Stimulated activated CD4-positive, alpha-beta T cell treated with anti-CD3 and anti-CD28 coated beads, Interleukin-2, amount 100 ng/mL, for 24 hours (primary cell): ENCODE results near the gene NPB.

Source experiments
- DNase-seq, 2 donors: peaks; one replicate each; pipeline ENCODE4 v3.0.0-alpha.2; 2020

The NPB gene

DNA sequence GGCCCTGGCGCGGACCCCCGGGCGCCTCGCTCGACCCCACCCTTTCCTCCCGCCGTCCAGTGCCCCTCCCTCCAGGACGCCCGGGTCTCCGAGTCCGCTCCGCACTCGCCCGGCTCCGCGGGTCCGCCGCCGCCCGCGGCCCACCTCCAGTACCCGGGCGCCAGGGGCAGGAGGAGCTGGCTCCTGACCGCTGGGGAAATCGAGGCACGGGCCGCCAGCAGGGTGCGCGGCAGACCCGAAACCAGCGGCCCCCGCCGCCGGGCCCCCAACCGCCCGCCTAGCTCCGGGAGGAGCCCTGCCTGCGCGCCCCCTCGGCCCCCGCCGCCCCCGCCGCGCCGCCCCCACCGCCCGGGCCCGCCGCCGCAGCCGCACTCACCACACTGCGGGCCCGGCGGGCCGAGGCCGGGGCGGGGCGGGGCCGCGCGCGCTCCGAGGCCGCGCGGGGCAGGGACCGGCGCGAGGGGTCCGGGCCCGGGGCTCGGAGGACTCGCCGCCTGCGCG is 25.2 kb downstream of the NPB start:
- DNase-seq, result no peak

DNA sequence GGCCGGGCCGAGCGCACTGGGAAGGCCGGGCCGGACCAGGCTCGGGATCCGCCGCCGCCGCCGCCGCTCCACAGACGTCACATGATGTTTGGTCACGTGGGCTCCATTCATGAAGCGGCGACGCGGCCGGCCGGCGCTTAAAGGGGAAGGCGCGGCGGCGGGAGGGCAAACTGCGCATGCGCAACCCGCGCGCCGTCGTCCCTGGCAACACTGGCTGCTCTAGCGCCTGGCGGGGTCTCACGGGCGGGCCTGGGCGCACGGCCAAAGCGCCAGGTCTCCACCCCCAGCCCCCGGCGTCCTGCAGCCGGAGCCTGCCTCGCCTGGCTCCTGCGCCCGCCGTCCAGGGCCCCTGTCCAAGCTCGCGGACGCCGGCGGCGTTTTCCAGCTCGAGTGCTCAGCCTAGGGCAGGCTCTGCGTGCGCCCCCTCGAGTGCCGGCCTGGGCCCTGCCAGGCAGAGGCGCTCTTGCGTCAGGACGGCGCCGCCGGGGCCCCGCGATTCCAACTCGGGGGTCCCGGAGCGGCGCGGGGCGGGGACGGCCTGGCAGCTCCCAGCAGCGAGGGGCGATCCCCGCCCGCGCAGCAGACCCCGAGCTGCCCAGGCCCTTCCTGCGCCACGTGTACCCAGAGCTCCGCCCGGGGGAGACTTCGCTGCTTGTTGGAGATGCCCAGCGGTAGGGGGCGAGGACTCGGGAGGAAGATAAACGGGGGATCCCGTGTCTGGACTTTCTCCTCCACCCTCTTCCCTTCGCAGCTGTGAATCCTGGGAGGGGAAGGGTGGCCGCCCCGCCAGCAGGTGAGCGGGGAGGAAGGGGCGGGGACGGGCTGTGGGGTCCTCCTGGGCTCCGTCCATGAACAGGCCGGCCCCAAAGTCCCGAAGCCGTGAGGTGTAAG is 25.9 kb downstream of the NPB start, which contains the start of gene MAFG:
MAFG (minus strand) TSS at position 83 of the 891 bp plus-strand sequence. CDS start 4,550 bp downstream, outside the sequence.
- DNase-seq, result peak; percentile 89 to 91

- no peak for DNase-seq
These were observed 26.7 kb downstream of the NPB start for GRCh38 chr17:81928544-81929252.

- no peak for DNase-seq
These were observed 27.5 kb downstream of the NPB start for GRCh38 chr17:81929253-81930141.

GRCh38 chr17:81930142-81931125 is 28.4 kb downstream of the NPB start:
- DNase-seq, result no peak

DNA sequence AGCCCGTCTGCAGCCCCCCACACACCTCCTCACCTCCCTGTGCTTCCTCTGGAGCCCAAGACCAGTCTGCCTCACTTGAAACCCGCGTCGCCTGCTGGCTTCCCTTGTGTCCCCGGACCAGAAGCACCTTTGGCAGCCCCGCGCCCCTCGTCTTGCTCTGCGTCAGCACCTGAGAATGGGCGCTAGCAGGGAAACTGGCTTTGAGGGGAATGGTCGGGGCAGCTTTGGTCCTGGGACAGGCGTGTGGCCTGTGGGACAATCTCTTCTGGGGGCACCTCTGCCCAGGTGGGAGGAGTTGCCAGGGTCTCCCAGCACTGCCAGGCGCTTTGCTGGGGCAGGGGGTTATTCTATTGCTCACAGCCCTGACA is 29.1 kb downstream of the NPB start:
- no peak for DNase-seq

DNA sequence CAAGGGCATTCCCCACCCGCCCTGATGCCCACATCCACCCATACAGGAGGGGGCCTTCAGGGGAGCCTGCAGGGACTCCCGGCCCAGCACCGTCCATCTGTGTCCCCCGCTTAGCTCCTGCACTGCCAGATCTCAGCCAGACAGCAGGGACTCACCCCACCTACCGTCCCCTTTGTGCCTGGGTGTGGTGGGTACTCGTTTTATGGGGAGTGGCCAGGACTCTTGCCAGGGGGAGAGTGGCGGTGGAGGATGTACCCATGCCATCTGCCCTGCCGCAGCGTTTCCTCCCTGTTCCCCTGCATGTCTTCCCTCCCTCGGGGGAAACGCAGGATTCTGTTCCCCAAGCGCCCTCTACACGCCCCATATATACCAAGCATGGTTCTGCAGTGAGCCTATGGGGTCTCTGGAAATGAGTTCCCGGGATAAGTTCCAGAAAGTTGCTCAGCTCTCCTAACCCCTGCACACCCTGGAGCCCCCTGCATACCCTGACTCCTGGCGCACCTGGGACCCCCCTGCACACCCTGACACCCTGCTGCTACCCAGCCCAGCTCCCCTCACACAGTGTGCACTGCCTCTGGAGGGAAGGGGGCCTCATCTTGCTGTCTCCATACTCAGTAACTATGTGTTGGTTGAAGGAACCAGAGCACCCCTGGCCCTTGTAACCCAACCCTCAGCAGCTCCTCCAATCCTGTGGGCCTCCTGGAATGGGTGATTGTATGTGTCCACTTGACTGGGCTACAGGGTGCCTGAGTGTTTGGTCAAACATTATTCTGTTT is 29.7 kb downstream of the NPB start:
- no peak for DNase-seq

DNA sequence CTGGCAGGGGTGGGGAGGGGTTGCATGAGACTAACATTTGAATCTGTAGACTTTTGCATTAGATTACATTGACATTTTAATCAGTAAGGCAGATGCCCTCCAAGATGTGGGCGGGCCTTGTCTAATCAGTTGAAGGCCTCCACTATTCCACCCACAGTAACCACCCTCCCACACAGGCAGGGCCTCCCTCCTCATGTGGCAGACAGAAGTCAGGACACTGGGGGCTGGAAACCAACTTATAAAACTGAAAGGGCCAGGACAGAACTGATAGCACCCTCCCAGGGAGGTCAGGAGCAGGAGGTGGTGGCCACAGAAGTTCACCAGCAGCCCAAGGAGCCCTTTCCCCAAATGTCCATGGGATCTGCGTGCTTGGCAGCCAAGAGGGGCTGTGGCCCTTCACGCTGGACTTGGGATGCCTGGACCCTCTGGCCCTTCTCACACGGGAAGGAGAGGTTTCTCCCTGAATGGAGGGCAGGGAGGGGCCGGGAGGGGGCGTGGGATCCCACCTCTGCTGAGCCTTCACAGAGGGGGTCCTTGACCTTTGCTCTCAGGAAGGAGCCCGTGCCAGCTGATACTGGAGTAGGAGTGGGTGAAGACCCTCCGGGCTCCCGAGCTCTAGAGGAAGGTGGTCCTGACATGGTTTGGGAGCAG is 30.4 kb downstream of the NPB start:
- no peak for DNase-seq

DNA sequence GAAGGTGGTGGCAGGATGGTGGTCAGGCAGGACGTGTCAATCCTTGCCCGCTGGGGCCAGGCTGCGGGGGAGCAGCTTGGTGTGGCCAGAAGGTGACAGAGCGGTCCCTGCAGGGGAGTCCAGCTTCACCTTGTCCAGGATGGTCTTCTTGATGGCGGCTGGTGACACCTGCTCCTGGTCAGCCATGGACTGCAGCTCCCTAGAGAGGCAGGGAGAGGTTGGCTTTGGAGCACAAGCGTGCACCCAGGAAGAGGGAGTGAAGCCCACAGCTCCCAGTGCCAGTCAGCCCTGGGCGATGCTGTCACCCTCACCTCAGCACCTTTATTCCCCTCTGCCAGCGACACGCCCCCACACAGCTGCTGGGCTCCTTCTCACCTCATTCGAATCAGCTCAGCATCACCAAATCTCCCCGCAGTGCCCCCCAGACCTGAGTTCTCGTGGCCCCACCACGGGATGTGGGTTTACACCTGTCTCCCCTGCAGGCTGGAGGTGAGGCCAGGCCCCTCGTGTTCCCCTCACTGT is 31.2 kb downstream of the NPB start:
- no peak for DNase-seq

- no peak for DNase-seq
These were observed 32.2 kb downstream of the NPB start for GRCh38 chr17:81934098-81934757.

- DNase-seq, result no peak
These were observed 33.0 kb downstream of the NPB start for GRCh38 chr17:81934850-81935708.

DNA sequence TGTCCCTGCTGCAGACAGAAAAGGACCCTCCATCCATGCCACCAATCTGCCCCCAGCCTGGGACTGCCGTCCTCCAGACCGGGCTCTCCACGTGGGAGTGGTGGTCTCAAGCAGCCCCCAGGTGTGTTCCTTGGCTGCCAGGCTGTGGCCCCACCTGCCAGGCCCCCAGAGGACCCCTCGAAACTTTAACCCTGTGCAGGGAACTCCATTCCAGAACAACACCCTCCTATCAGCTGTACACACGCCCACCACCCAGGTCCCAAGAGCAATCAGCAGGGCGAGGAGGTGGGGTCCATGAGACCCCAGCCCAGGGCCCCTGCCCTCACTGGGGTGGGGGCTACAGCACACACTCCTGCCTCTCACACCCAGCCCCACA is 33.7 kb downstream of the NPB start:
- DNase-seq, result no peak

GRCh38 chr17:81939218-81939617 is 37.2 kb downstream of the NPB start:
- no peak for DNase-seq

- DNase-seq, result no peak
These were observed 37.9 kb downstream of the NPB start for GRCh38 chr17:81939881-81940385.

DNA sequence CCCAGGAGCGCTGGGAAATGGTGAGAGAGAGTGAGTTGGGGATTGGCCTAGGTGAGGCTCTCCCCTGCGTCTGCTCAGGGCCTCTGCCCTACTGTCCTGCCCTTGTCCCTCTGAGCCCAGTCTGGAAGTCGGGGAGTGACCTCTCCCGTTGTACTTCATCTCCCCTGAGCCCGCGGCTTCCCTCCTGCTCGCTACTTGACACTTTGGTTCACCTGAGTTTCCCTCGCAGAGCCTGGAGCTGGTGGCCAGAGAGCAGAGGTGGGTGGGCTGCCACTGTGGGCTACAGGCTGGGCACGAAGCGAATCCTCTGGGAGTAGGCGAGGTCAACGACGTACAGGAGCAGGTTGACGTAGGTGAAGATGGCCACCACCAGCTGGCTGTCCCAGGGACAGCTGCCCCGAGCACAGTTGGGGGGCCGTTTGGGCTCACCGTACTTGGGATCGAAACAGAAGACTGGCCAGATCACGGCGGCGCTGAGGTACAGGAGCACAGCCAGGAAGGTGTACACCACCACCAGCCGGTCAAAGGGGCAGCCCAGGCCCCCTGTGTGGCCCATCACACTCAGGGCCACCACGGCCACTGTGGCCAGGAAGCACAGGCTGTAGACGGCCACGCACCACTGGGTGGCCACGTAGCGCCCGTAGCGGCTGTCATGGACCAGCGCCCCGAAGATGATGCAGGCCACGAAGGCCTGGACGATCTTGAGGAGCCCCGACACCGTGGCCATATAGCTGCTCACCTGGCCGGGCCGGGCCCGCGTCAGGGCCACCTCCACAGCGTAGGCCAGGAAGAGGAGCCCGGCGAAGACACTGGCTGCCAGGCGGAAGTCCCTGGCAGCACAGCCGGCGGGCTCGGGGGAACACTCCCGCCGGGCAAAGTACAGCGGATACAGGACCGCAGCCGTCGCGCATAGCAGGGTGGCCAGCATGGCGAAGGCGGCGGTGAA is 38.8 kb downstream of the NPB start:
- DNase-seq, result no peak

- DNase-seq, result no peak
These were observed 39.6 kb downstream of the NPB start for GRCh38 chr17:81941484-81942166.
